Bronchial epithelial cell (primary cell): ENCODE results near the gene KRTAP6-2. TPM values are rescaled to one million over a fixed set of nuclear protein-coding genes. Genes with fewer than 3 reads are reported as not detected.

ENCODE experiments used
- DNase-seq: peaks from one replicate; pipeline ENCODE4 v3.0.0-alpha.2; 2010; ENCODE audit warnings: low read depth
- FAIRE-seq: peaks from 2 replicates; lab custom pipeline; 2011; peaks lifted over from hg19 to GRCh38; lab: Jason Lieb, UNC
- H3K27me3 ChIP-seq: 2 replicates; pipeline ENCODE4 v1.5.1; 2011; ENCODE audit warnings: low read length; ENCODE audit not compliant: control insufficient read depth, insufficient read depth
- H3K36me3 ChIP-seq: 2 replicates; pipeline ENCODE4 v1.5.1; 2011; ENCODE audit warnings: low read length; ENCODE audit not compliant: control insufficient read depth, insufficient read depth
- H3K4me3 ChIP-seq: 2 replicates; pipeline ENCODE4 v1.5.1; 2011; ENCODE audit warnings: mild to moderate bottlenecking, low read depth, low read length, control low read depth
- CTCF ChIP-seq: IDR thresholded peaks from 2 replicates; pipeline ENCODE4 v1.5.1; 2011; ENCODE audit warnings: mild to moderate bottlenecking, moderate library complexity, low read length, control low read depth, inconsistent platforms; ENCODE audit not compliant: insufficient read depth, severe bottlenecking
- total RNA-seq: library from RNA; depleted of rRNA; stranded (reverse); fragments of >200 nt; gene quantifications from 2 replicates; pipeline ENCODE4 v1.2.1, GENCODE V29; 2014

Gene KRTAP6-2
- not detected in 2 replicates for total RNA-seq

- DNase-seq (no peak), FAIRE-seq (no peak)
- H3K27me3 ChIP-seq, result no peaks in the 10 kb centered on the region
- no peaks in the 10 kb centered on the region for H3K36me3 ChIP-seq
- TF ChIP-seq CTCF, result no peak
- no peak within 1 kb of the TSS for H3K4me3 ChIP-seq
Measured at GRCh38 chr21:30598802-30599201, at the start of gene KRTAP6-2. Gene KRTAP6-2, minus strand, starts transcription at chr21:30598902. Its CDS starts 28 bp downstream, at chr21:30598874.

DNA sequence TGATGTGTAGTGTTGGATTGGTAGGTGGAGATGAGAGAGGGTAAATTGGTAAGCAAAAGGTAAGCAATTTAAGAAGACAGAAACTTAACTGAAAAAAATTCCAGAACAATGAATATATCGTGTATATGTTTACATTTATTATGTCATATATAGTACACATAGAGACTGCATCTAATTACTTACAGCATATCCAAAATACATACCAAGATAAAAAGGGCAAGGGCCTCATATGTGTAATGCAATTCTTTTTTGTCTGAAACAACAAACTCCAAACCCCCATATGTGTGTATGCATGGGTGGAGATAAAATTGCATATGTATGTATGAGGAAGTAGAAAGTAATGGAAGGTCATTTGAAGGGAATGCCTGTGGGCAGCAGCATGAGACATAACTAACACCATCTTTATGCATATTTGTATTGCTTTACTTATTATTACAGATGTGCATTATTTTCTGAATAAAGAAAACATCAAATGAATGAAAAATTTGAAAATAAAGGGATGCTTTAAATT is 48.3 kb upstream of the KRTAP6-2 start:
- FAIRE-seq (no peak), DNase-seq (no peak)
- no peak overlapping the region for H3K4me3 ChIP-seq
- no peaks in the 10 kb centered on the region for H3K36me3 ChIP-seq
- TF ChIP-seq CTCF, result no peak
- H3K27me3 ChIP-seq, result no peaks in the 10 kb centered on the region

DNA sequence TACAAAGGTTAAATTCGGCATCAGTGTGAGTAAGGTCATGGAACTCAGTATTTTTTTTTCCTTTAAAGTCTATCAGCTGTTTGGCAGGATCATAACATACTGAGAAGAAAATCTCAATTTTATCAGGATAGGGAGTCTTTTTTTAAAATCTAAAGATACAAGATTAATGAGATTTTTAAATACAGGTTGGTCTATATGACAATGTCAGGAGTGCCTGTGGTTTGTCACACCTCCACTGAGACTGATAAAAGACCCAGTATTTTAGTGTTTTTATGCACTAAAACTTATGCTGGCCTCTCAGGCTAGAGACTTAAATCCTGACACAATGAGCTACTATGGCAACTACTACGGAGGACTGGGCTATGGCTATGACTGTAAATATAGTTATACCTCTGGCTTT is 43.9 kb upstream of the KRTAP6-2 start, which contains the start of gene KRTAP20-3:
Gene KRTAP20-3, plus strand, starts transcription at position 301 of the 400 bp plus-strand sequence.
- no peak within 1 kb of the TSS for H3K4me3 ChIP-seq
- no peaks in the 10 kb centered on the region for H3K27me3 ChIP-seq
- FAIRE-seq (no peak), DNase-seq (no peak)
- no peaks in the 10 kb centered on the region for H3K36me3 ChIP-seq
- no peak for TF ChIP-seq CTCF

- no peak for TF ChIP-seq CTCF
- DNase-seq (no peak), FAIRE-seq (no peak)
- Histone ChIP-seq H3K27me3 (no peaks in the 10 kb centered on the region), H3K4me3 (no peak overlapping the region), H3K36me3 (no peaks in the 10 kb centered on the region)
Measured at GRCh38 chr21:30638686-30639085, 40.0 kb upstream of the KRTAP6-2 start.

DNA sequence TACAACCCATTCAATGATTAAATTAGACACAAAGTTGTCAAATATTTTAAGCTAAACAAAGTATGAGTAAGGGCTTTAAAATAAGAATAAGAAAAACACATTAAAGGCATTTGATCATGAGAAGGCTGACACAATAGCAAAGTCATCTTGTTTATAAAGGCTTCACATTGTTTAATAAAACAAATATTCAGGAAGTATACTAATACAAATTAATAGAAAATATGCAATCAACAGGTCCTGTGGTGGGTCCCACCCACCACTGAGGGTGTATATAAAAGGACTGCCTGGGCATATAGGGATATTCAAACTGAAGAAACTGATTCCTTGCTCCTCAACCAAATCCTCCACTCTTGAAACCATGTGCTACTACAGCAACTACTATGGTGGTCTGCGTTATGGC is 36.2 kb upstream of the KRTAP6-2 start, which contains the start of gene KRTAP20-2:
Gene KRTAP20-2, plus strand, starts transcription at position 301 of the 400 bp plus-strand sequence. Its CDS starts 58 bp downstream, at position 359.
- no peak for TF ChIP-seq CTCF
- FAIRE-seq, result no peak
- no peak for DNase-seq

DNA sequence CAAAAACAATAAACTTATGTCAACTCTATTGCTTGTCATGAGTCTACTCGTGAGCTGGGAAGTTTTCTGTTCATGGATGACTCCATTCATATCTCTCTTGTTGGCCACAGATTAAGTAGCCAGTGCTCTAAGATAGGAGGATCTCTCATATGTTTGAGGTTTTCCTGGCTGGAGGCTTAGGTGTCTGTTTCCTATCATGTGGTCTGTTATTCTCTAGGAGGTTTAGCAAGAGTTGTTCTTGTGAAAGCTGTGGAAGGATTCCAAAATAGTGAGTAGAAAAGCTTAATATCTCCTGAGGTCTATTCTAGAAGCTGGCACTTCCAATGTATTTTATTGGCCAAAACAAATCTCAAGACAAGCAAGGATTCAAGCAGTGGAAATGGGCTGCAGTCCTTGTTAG is 30.5 kb upstream of the KRTAP6-2 start:
- Histone ChIP-seq H3K27me3 (no peaks in the 10 kb centered on the region), H3K36me3 (no peaks in the 10 kb centered on the region), H3K4me3 (no peak overlapping the region)
- DNase-seq (no peak), FAIRE-seq (no peak)
- TF ChIP-seq CTCF, result no peak

More for the DNA sequence above, 36.2 kb upstream of the KRTAP6-2 start, which contains the start of gene KRTAP20-2:
- Histone ChIP-seq H3K27me3 (no peaks in the 10 kb centered on the region), H3K4me3 (no peak within 1 kb of the TSS), H3K36me3 (no peaks in the 10 kb centered on the region)
